Posterior vena cava (tissue), 2 donors: ENCODE measurements around the gene UBE2E2. TPM values are rescaled to one million over a fixed set of nuclear protein-coding genes. Genes with fewer than 3 reads are reported as not detected.

Experiments
- DNase-seq: peaks from one replicate; pipeline ENCODE4 v3.0.0-alpha.2; 2020; ENCODE audit warnings: low spot score
- intact Hi-C, 2 donors: fragments of 100-400 bp; cut with DNase I; formaldehyde crosslinking; loops; one replicate each; pipeline versions ENCODE4 v1.14.1 to v1.14.2; 2022 to 2023
- total RNA-seq, 2 donors: library from RNA; stranded (reverse); fragmentation: NEBNext Ultra II Directional; extraction: Animal tissue kit (Norgen Biotek cat#: 25700); gene quantifications; one replicate each; pipeline ENCODE4 v1.2.1, GENCODE V29; 2021
- donor health status: DM: yes; HTN: yes; CAD: no.
- donor health status: DM: yes; HTN: yes; CAD: no.

UBE2E2 gene
- total RNA-seq, 2 donors from 2014 or later, result 61.1 to 65.5 TPM

DNA sequence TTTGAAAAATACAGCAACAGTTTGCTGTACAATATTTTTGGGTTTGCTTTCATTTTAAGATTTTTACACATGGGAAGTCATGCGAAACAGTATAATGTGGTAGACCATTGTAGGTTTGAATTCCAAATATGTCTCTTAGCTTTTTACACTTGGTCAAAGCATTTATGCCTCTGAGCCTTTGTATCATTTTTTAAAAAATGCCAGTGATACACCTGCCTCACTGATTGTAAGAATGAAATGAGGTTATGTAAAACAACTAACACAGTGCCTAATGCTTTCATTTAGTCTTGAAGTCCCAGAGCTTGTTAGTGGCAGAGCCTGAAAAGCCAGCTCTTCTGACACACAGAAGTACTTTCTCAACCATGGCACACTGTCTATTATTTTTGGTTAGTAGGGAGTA is 202.0 kb downstream of the UBE2E2 start:
- intact Hi-C loops, result no loop called here
- DNase-seq, result no peak

DNA sequence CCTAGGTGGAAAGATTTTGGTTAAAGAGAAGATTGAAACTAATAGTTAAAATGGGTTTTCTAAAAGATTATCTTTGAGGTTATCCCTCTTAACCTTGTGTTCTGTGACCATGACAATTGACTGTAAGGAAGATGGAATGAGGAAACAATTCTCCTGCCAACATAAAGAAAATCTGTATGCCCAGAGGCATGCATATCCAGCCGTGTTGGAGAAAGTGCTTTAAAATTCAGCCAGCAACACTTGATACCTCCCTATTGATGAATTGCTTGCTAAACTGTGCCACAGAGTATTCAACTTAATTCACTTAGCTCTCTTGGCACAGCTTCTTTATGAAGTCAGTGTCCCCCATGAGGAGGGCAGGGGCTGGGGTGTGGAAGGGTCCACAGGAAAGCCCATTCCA is 203.5 kb downstream of the UBE2E2 start:
- intact Hi-C loops, result no loop called here
- no peak for DNase-seq

DNA sequence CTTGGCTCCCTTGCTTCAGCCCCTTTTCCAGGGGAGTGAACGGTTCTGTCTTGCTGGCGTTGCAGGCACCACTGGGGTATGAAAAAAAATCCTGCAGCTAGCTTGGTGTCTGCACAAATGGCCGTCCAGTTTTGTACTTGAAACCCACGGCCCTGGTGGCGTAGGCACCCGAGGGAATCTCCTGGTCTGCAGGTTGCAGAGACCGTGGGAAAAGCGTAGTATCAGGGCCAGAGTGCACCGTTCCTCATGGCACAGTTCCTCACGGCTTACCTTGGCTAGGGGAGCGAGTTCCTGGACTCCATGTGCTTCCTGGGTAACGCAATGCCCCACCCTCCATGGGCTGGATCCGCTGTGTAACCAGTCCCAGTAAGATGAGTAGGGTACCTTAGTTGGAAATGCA is 214.9 kb downstream of the UBE2E2 start:
- no peak for DNase-seq
- intact Hi-C loops, result no loop called here

DNA sequence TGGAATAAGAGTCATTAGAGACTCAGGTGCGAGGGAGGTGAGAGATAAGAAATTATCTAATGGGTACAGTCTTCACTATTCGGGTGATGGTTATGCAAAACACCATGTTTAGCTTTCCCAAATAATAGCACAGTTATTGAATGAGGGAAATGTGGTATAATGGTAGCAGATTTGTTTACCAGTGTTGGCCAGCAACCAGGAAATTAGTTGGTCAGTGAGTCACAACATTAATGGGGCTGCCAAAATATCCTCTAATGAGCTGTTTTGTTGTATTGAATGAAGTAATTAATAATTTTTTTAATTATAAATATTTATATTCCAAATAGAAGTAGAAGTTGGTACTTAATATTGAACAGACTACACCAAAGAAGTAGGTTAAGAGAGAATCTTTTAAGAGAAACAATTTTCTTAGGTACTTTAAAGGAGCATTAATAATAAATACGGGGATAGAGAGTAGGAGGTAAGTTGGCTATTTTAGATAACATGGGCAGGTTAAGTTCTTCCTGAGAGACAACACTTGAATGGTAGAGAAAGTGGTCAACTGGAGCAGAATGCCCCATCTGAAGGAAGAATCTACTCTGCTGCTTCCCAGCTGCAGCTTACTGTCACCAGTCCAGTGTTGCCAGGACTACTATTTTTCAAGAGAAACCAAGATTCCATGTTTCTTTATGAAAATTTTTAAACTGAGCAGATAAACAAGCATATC is 218.8 kb downstream of the UBE2E2 start:
- DNase-seq, result no peak
- intact Hi-C loops, result no loop called here

DNA sequence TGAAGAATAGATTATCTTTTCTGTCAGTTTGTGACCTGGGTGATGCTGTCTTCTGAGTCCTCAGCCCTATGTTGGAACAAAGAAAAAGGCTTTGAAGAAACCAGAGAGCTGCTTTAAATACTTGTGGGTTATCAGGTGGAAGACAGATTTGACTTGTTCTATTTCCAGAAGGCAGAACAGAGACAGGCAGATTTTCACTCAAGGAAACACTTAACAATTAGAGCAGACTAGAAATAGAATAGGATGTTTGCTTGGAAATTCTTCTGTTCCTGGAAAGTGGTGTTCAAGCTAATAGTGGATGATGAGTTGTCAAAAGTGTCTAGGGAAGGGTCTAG is 219.4 kb downstream of the UBE2E2 start:
- intact Hi-C loops, result no loop called here
- DNase-seq, result no peak

DNA sequence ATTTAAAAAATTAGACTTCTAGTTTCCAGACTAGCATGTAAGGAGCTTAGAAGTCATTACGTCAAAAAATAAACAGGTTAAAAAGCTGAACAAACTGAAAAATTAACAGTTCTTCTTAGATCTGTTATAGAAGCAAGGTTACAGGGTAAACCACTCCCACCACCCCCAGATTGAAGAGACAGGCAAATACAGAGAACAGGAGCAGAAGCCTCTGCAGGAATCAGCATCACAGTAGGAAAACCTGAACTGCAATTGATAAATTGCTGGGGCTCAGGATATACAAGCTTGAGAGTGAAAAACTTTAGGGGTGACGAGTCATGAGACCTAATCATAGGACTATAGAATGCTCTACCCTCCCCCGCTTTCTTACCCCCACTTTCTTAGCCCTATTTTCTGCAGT is 222.3 kb downstream of the UBE2E2 start:
- DNase-seq, result no peak
- intact Hi-C loops, result no loop called here

DNA sequence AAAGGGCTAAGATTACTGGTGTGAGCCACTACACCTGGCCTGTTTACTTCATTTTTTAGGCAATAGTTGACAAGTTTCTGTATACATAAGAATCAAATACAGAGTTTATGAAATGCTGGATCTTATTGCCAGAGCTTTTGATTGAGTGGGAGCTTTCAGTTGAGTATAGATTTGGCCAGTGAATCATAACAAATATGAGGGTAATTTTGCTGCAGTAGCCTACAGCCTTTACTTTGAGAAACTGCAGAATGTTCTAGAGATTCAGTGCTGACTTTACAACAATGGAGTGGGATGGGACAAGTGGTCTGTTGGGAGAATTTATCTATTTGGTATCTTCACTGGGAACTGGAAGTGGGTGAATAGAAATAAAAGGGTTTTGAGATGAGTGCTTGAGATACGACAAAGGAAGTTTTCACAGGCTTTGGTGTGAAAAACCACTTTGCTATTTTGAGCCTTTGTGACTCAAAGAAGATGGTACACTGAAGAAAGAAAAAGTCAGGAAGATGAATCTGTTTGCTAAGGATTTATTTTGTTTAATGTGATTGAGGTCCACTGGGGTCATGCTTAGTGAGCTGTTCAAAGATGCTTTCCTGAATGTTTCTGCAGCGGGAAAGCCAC is 227.8 kb downstream of the UBE2E2 start:
- no peak for DNase-seq
- intact Hi-C loops, result no loop called here

DNA sequence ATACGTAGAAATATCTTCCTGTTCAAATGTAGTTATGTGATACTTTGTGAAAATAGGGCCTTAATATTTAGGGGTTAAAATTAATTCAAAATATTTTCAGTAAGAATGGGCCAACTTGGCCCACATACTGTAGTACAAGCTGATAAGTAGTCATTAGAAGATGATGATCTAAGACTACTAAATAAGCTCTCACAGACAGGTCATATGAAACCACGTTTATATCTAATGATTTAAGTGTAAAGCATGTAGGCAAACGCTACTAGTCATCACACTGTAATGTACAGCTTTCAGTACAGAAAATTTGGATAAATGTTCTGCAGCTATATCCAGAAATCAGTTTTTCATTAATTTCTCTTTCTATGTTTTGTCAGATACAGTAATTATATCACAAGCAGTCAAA is 228.6 kb downstream of the UBE2E2 start:
- intact Hi-C loops, result no loop called here
- DNase-seq, result no peak

DNA sequence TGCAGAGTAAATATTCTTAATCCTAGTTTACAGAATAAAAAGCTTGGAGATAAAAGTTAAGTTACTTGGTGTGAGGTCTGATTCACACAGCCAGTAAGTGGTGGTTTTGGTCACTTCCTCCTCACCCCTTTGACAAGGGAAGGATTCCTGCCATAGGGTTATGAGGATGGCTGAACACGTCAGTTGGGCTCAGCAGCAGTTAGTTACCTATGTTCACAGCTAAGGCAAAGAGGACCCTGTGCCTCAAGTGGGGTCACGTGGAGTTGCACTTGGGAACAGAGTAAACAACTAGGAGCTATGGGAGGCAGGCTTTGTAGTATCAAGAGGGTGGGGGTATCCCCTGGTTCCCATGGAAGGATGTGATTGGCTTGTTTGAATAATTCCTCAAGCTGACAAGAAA is 232.2 kb downstream of the UBE2E2 start:
- DNase-seq, result no peak
- intact Hi-C loops, result no loop called here

DNA sequence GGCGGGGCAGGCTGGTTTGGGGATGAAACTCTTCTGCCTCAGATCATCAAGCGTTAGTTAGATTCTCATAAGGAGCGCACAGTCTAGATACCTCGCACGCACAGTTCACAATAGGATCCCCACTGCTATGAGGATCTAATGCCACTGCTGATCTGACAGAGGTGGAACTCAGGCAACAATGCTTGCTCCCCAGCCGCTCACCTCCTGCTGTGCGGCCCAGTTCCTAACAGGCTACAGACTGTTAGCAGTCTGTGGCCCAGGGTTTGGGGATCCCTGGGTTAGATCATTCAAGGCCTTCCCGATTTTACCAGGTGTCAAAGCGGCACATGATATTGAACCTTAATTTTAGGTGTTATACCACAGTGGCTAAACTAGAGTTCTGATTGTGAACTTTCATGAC is 232.8 kb downstream of the UBE2E2 start:
- DNase-seq, result no peak
- intact Hi-C loops, result no loop called here

DNA sequence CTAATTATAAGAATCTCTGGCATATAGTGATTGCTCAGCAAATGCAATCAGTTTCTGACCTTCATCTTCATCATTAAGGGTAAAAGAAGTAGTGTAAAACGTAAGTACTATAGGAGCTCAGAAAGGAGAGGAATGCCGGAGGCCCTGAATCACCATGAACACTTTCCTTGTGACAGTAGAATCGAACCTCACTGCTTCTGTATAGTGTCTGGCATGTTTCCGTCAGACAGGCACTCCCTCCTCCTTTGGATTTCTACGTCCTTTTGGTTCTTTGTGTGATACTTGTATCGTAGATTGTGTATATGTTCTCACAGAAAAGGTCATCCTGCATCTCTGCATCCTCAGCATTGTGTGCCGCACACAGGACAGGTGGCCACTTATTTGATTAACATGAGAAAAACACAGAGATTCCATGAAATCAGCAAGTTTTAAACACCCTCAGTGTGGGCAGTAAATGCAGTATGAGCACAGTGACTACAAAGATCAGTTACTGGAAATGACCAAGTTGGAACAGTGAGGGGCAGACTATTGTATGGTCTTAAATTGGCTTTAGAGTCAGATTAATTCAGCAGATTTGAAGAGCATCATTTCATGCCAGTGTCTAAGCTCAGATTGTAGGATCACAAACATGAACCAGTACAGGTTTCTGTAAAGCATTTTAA is 234.5 kb downstream of the UBE2E2 start:
- DNase-seq, result no peak
- intact Hi-C loops, result no loop called here

DNA sequence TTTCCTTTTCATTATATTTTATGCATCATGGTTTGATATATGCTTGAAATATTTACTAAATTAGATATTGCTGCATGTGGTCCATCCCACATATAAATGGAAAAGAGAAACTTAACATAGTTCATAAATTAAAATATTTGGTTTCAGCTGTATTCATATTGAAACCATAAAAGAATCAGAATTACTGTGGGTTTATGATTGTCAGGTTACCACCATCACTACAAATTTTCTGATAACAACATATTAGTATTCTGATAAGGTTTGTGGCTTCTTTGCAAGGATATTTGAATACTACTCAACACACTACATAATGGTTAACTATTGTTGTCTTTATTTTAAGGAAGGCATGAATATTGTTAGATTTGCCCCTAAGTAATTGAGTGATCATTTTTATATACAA is 235.5 kb downstream of the UBE2E2 start:
- DNase-seq, result no peak
- intact Hi-C loops, result no loop called here

DNA sequence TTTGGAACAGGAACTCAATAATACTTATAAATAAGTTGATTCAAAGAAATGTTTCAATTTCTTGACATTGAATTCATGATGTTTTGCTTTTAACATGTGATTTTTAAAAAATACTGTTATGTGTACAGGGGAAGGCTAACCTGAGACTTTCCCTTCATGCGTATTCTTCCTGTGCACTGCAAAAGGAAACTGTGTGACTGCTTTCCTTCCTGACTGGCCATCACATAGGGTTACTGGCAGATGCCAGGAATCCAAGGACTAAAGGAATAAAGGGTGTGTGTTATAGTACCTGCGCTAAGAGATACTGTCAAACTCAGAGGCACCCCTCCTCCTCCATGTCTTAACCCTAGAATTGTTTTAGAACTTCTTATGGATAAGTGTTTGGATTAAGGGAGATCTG is 236.0 kb downstream of the UBE2E2 start:
- no peak for DNase-seq
- intact Hi-C loops, result no loop called here

DNA sequence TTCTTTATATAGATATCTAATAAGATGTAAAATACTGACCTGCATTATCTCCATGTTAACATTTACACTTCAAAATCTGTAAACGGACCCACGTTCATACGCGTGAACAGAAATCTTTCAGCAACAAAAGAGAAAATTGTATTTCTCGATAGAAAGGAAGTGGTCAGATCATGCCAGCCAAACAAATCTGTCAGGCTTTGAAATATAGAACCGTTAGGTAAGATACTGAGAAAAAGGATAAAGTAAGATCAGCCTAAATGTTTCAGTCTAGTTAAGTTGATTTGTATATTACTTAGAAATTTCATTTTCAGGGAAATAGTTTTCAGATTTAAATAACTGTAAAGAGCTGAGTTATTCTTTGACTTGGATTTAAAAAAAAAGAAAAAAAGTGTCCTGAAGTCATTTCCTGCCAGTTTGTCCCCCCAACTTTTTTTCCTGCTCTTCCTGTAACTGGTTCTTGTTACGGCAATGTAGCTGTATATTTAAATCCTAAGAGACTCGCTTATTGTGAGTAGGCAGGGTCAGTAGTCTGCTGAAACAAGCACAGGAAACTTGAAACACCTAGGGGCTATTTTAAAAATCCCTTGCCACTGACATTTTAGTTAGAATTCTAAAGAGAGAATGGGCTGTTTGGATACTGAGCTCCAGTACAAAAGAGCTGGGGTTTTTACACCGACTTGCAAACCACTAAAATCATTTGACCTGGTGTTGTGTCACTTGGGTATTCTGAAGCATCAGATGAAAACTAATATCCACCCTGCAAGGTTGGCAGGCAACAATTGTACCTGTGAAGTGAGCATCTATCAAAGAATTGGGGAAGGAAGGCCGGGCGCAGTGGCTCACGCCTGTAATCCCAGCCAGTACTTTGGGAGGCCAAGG is 237.5 kb downstream of the UBE2E2 start:
- no peak for DNase-seq
- intact Hi-C loops, result no loop called here

DNA sequence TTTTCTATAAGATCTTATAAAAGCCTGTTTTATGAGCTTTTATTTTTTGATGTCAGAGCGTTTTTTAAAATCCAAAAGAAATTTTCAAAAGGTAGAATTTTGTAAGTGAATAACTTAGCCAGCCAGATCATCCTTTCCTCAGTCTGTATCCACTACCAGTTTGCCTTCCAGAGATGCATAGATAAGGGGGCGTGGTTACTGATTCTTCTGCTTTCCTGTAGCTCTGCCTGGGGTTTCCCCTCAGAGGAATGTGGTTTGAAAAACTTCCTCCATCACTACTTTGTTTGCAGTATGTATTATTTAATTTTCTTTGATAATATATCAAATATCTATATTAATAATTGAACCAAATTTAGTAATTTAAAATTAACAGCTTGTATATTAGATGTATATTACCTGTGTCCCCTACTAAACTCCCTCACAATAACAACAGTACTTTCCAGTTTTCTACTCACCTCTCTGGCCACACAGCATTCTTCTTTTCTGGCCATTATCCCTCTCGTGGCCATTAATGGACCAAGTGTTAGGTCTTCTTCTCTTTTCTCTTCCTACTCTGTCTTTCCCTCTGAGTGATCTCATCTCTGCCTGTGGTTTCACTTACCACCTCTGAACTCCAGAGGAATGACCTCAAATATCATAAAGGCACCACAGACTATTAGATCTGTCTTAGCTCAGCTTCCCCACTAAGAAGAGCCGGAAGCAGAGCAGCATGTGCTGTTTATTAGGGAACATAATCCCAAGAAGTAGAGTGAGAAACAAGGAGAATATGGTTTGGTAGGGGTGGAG is 239.7 kb downstream of the UBE2E2 start:
- intact Hi-C loops, result no loop called here
- no peak for DNase-seq

DNA sequence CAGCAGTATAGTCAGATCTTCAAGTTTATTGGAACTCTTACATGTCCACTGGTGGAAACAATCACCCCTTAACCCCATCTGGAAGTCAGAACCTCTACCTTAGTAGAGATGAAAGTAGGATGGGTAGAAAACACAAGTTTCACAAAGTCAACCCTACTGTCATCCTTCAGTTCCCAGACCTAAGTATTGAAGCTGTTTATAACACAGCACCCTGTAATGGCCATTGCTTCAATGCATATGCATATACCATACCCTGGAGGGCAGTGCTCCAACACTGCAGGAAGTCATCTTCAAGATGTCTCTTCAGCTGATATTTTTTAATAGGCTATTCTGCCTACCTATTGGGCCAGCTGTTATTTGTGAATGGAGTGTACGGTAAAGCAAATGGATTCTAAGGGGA is 241.3 kb downstream of the UBE2E2 start:
- intact Hi-C loops, result no loop called here
- DNase-seq, result no peak

DNA sequence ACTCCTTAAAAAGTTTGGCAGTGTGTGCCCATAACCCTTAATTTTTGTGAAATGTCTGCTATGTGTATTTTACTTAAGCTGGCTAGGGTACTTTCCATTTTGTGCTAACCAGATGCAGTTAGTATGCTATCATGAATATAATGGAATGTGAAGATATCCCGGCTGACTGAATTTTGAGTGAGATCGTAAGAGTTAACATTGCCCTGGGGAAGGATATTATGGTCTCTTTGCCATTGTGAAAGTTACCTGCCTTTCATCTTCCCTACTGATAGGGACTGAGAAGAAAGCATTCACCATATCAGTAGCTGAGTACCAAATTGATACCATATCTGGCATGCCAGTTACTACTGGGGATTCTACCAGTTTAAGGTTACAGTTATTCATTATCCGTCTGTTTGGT is 243.2 kb downstream of the UBE2E2 start:
- no peak for DNase-seq
- intact Hi-C loops, result no loop called here

DNA sequence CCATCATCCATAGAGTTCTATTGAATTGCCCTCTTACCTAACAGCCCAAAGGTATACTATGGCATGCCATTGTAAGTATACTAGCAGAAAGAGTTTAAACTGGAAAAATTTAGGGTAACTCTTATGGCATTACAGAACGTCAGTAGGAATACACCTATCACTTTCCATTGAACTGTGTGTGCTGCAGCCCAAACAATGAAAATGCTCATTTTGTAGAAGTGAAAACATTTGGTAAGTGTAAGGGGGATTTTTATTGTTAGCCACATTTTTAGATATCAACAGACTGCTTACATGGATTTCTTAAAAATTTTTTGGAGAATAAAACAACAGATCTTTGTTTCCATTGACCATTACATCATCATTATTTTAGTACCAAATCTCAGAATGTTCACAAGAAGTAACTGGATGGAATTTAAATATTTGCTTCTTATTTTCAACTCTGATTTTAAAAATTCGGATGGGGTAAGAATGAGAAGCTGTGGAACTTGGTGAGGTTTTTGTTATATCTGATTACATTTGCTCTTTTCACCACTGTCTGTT is 245.9 kb downstream of the UBE2E2 start:
- DNase-seq, result no peak
- intact Hi-C loops, result no loop called here

DNA sequence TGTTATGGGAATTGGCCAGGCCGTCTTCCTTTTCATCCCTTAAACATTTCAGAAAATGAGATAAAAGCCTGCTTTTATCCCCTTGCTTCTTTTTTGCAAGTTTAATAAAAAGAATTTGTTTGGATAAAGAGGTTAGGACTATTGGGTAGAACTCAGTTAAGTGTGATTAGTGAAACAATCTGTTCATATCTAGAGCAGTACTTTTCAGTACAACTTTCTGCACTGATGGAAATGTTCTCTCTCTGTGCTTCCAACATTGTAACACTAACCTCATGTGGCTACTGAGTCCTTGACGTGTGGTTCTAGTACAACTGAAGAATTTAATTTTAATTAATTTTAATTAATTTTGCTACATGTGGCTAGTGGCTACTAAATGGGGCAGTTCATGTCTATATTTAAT is 246.9 kb downstream of the UBE2E2 start:
- DNase-seq, result no peak
- intact Hi-C loops, result no loop called here
